Mucosa of rectum (tissue), 2 donors: Measurements from ENCODE around the gene POLR3A.
"Not testable (repeated sequence)": the region's sequence is repeated elsewhere in the genome, so short reads cannot be mapped to it uniquely, and the experiment has no call there.

Experiments
- H3K27ac ChIP-seq, 2 donors: one replicate each; pipeline ENCODE4 v1.7.0; 2013; ENCODE audit warnings: inconsistent platforms in 2 of 2, low read depth in 2 of 2, low read length in 2 of 2
- H3K27me3 ChIP-seq, 2 donors: one replicate each; pipeline ENCODE4 v1.7.0; 2013; ENCODE audit warnings: low read length in 2 of 2; ENCODE audit not compliant: control insufficient read depth in 2 of 2, insufficient read depth in 2 of 2
- H3K36me3 ChIP-seq, 2 donors: one replicate each; pipeline ENCODE4 v1.7.0; 2013; ENCODE audit warnings: low read length in 2 of 2; ENCODE audit not compliant: control insufficient read depth in 2 of 2, insufficient read depth in 2 of 2
- H3K4me1 ChIP-seq, 2 donors: one replicate each; pipeline ENCODE4 v1.7.0; 2013; ENCODE audit warnings: low read length in 2 of 2, mild to moderate bottlenecking in 1 of 2; ENCODE audit not compliant: control insufficient read depth in 2 of 2, insufficient read depth in 2 of 2
- H3K4me3 ChIP-seq, 2 donors: one replicate each; pipeline ENCODE4 v1.7.0; 2013; ENCODE audit warnings: low read length in 2 of 2
- H3K9ac ChIP-seq, 2 donors: one replicate each; pipeline ENCODE4 v1.7.0; 2013; ENCODE audit warnings: low read length in 2 of 2, low read depth in 1 of 2, mild to moderate bottlenecking in 1 of 2
- H3K9me3 ChIP-seq, 2 donors: one replicate each; pipeline ENCODE4 v1.7.0; 2013; ENCODE audit warnings: low read length in 2 of 2; ENCODE audit not compliant: control insufficient read depth in 2 of 2
- donor health status: healthy.
- donor health status: Normal muscosa, but diverticular disease.

POLR3A gene

GRCh38 chr10:78007172-78007571 lies 22.1 kb downstream of the POLR3A start:
- Histone ChIP-seq H3K9ac (no peak overlapping the region), H3K36me3 (peaks cover 62 to 86% of the 10 kb centered on the region in 2 donors), H3K27ac (no peak overlapping the region), H3K4me1 (no peaks in the 10 kb centered on the region), H3K27me3 (no peaks in the 10 kb centered on the region), H3K9me3 (no peaks in the 10 kb centered on the region), H3K4me3 (no peak overlapping the region)

- Histone ChIP-seq H3K27ac (no peak overlapping the region), H3K9ac (no peak overlapping the region), H3K4me3 (no peak overlapping the region), H3K36me3 (peaks cover 67 to 89% of the 10 kb centered on the region in 2 donors), H3K4me1 (no peaks in the 10 kb centered on the region), H3K27me3 (no peaks in the 10 kb centered on the region), H3K9me3 (no peaks in the 10 kb centered on the region)
These were observed 24.9 kb downstream of the POLR3A start for GRCh38 chr10:78004215-78005026.

GRCh38 chr10:78002541-78003288 lies 26.6 kb downstream of the POLR3A start:
- no peaks in the 10 kb centered on the region for H3K9me3 ChIP-seq
- H3K4me1 ChIP-seq, result no peaks in the 10 kb centered on the region

GRCh38 chr10:78000956-78001472 lies 28.3 kb downstream of the POLR3A start:
- H3K9ac ChIP-seq, result no peak overlapping the region
- peaks cover 53 to 65% of the 10 kb centered on the region in 2 donors for H3K36me3 ChIP-seq

More at GRCh38 chr10:78002541-78003288, 26.6 kb downstream of the POLR3A start:
- H3K36me3 ChIP-seq, result peaks cover 60 to 79% of the 10 kb centered on the region in 2 donors
- H3K9ac ChIP-seq, result no peak overlapping the region
- H3K4me3 ChIP-seq, result no peak overlapping the region
- H3K27me3 ChIP-seq, result no peaks in the 10 kb centered on the region
- no peak overlapping the region for H3K27ac ChIP-seq

DNA sequence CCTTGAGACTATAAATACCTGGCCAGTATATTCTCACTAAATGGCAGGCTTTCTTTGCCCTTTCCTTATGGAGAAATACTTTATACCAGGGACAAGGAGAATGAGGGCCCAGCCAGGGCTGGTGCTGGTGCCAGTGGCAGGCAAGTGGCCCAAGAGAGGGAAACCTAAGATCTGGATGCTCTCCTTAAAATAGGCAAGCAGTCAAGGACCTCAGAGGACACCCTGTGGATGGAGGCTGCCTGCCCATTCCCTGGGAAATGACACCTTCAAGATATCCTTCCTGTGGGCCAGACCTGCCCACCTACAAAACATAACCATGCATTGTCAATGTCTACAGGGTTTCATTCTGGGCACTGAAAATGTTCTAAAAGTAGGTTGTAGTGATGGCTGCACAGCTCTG lies 29.1 kb downstream of the POLR3A start:
- Histone ChIP-seq H3K4me3 (no peak overlapping the region), H3K9ac (no peak overlapping the region), H3K36me3 (peaks cover 48 to 58% of the 10 kb centered on the region in 2 donors), H3K27ac (no peak overlapping the region), H3K9me3 (no peaks in the 10 kb centered on the region), H3K27me3 (no peaks in the 10 kb centered on the region), H3K4me1 (no peaks in the 10 kb centered on the region)

More at GRCh38 chr10:78000956-78001472, 28.3 kb downstream of the POLR3A start:
- Histone ChIP-seq H3K27me3 (no peaks in the 10 kb centered on the region), H3K4me3 (no peak overlapping the region), H3K27ac (no peak overlapping the region), H3K4me1 (no peaks in the 10 kb centered on the region), H3K9me3 (no peaks in the 10 kb centered on the region)

GRCh38 chr10:77998780-77999179 lies 30.5 kb downstream of the POLR3A start:
- not testable (repeated sequence) for H3K9ac ChIP-seq, H3K9me3 ChIP-seq, H3K4me1 ChIP-seq, H3K27me3 ChIP-seq, H3K27ac ChIP-seq, H3K4me3 ChIP-seq
- H3K36me3 ChIP-seq, result peaks cover 43 to 49% of the 10 kb centered on the region in 2 donors

- H3K36me3 ChIP-seq, result peaks cover 25 to 34% of the 10 kb centered on the region in 2 donors
- H3K4me1 ChIP-seq, result peaks cover 0 to 6% of the 10 kb centered on the region in 2 donors
- no peak overlapping the region for H3K9ac ChIP-seq
- H3K27ac ChIP-seq, result no peak overlapping the region
- no peaks in the 10 kb centered on the region for H3K9me3 ChIP-seq
- no peaks in the 10 kb centered on the region for H3K27me3 ChIP-seq
- no peak overlapping the region for H3K4me3 ChIP-seq
These were observed 35.7 kb downstream of the POLR3A start for GRCh38 chr10:77993620-77994019.

DNA sequence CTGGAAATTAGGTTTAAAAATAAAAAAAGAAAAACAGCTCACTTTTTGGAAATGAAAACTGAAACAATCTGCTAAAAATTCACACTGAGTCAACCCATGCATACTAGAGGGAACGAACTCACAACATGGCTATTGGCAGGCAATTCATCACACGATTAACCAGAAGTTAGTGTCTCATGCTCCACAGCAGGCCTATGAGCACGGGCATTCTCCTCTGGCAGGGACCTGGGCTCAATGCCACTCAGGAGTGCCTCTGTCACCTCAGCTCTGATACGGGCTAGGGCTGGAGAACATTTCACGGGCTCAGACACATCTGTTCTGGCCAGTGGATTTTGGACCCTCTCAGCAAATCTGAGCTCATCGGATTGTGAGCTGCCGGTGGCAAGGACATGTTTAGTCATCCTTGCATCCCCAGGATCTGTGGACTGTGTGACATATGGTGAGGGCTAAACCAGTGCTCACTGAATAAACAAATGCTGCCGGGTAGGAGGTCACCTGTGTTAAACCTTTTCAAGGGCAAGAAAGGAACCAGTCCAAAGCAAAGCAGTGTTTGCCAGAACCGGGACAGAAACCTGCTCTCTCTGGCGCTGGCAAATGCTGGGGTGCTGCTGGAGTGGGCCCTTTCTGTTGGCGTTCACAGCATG lies 40.1 kb downstream of the POLR3A start:
- H3K36me3 ChIP-seq, result peaks cover 51 to 67% of the 10 kb centered on the region in 2 donors
- no peaks in the 10 kb centered on the region for H3K27me3 ChIP-seq
- H3K4me1 ChIP-seq, result peaks cover 0 to 6% of the 10 kb centered on the region in 2 donors
- no peaks in the 10 kb centered on the region for H3K9me3 ChIP-seq
- no peak overlapping the region for H3K9ac ChIP-seq
- H3K4me3 ChIP-seq, result no peak overlapping the region
- H3K27ac ChIP-seq, result no peak overlapping the region

DNA sequence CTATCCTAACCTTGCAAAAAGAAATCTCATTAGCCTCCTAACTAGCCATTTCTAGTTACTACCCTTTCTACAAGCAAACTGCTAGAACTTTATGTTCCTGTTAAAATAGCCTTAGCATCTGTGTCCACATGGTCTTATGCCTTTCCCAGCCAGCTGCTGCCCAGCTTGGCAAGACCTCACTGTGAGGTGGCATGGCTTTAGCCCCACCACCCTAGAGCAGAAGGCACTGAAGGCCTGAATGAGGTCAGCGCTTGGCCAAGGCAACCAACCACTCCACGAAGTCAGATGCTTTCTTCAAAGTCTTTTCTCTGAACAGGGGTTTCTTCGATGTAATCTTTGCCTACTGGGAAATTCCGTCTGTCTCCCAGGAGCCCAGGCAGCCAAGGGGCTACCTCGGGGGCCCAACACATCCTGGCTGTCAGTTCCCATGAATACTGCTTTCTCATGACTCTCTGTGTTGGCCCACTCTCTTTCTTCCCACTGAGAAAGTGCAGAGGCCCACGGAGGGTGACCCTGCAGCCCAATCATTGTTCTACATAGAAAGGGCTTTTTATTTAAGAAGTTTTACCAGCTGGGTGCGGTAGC lies 41.6 kb downstream of the POLR3A start:
- no peaks in the 10 kb centered on the region for H3K9me3 ChIP-seq
- no peak overlapping the region for H3K4me3 ChIP-seq
- H3K4me1 ChIP-seq, result peaks cover 0 to 6% of the 10 kb centered on the region in 2 donors
- H3K9ac ChIP-seq, result no peak overlapping the region
- peaks cover 53 to 69% of the 10 kb centered on the region in 2 donors for H3K36me3 ChIP-seq
- no peaks in the 10 kb centered on the region for H3K27me3 ChIP-seq
- no peak overlapping the region for H3K27ac ChIP-seq
